ENCODE data around the gene HLTF. TPM values are rescaled to one million over a fixed set of nuclear protein-coding genes. Genes with fewer than 3 reads are reported as not detected.

The HLTF gene
- total RNA-seq, 1 donor from 2014 or later = 20.2 TPM

GRCh38 chr3:149087208-149087607 is 875 bp upstream of the HLTF start:
- no peak for DNase-seq (ENCODE audit: low spot score)

- no peak for DNase-seq (ENCODE audit: low spot score)
Observed at GRCh38 chr3:149085828-149086231, 503 bp downstream of the HLTF start.

- DNase-seq (ENCODE audit: low spot score) = no peak
Observed at GRCh38 chr3:149081772-149082171, 4.6 kb downstream of the HLTF start.

- DNase-seq (ENCODE audit: low spot score) = no peak
Observed at GRCh38 chr3:149080699-149081091, 5.6 kb downstream of the HLTF start.

DNA sequence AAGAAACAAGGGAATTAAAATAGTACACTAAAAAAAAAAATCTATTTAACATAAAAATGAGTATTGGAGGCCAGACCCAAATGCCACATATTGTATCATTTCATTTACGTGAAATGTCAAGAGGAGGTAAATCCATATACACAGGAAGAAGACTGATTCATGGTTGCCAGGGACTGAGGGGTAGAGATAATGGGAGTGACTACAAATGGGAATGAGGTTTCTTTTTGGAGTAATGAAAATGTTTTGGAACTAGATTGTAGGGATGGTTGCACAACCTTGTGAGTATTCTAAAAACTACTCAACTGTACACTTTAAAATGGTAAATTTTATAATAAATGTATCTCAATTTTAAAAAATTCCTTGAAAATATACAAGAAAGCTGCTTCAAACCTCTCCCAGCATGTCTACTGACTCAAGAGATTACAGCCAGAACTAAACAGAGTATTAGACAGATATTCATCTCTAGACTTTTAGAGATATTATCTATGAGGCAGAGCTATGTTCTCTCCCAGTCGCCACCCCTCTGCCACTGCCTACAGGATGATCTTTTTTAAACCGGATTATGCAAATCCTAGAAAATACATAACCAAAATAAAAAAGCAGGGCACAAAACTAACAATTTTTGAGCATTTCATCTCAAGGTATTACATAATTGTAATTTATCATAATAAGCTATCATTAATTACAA is 6.2 kb downstream of the HLTF start:
- DNase-seq (ENCODE audit: low spot score) = no peak

DNA sequence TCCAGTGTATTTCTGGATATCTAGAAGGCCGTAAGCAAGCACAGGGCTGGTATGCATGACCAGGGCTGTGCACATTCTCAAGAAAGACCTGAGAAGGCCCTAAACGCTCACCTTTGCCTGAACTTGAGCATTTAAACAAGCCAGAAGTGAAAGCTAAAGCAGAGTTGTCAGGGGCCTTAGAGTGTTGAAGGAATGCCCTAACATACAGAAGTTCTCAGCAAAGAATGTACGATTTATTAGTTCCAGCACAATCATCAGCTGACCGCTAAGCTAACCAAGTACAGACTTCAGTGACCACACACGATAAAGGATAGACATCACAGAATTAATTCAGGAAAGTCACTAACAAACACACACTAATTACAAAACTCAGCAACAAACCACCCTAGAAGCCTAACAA is 8.7 kb downstream of the HLTF start:
- DNase-seq (ENCODE audit: low spot score) = no peak

DNA sequence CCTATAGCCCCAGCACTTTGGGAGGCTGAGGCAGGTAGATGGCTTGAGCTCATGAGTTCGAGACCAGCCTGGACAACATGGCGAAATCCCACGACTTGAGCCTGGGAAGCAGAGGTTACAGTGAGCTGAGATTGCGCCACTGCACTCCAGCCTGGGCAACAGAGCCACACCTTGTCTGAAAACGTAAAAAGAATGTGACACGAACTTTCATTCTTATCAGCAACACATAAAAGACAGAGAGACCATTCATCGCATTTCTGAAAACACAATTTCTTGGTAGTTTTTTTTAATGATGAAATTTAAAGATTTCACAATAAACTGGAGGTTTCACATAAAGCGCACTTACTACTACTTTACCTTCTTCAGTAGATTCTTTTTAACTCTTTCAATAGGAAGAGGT is 18.4 kb downstream of the HLTF start:
- no peak for DNase-seq (ENCODE audit: low spot score)

DNA sequence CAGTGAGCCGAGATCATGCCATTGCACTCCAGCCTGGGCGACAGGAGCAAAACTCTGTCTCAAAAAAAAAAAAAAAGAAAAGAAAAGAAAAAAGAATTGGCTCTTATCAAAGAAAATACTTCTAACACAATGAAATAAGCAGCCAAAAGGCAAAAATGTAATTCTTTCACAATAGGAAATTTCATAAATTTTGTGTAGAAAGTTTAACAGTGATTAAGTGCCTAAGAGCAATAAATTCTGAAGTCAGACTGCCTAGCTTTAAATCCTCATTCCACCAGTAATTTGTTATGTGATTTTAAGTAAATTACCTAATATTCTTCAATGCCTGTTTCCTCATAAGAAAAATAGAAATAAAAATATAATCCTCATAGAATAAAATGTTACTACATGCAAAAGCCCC is 24.6 kb downstream of the HLTF start:
- no peak for DNase-seq (ENCODE audit: low spot score)

GRCh38 chr3:149058602-149059001 is 27.7 kb downstream of the HLTF start:
- no peak for DNase-seq (ENCODE audit: low spot score)

GRCh38 chr3:149058198-149058597 is 28.1 kb downstream of the HLTF start:
- DNase-seq (ENCODE audit: low spot score) = no peak

GRCh38 chr3:149055575-149055974 is 30.8 kb downstream of the HLTF start:
- DNase-seq (ENCODE audit: low spot score) = no peak

GRCh38 chr3:149044339-149045083 is 41.8 kb downstream of the HLTF start:
- DNase-seq (ENCODE audit: low spot score) = no peak

GRCh38 chr3:149042789-149043386 is 43.4 kb downstream of the HLTF start:
- no peak for DNase-seq (ENCODE audit: low spot score)

DNA sequence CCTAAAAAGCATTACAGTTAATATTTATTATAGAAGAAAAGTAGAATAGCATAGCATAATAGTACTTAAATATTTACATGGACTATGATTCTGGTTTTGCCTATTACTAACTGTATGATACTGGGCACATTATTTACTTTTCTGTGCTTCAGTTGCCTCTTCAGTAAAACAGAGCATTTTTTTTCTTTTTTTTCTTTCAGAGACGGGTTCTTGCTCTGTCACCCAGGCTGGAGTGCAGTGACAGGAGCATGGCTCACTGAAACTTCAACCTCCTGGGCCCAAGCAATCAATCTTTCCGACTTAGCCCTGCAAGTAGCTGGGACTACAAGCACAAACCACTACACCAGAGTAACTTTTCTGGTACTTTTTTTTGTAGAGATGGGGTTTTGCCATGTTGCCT is 48.0 kb downstream of the HLTF start:
- no peak for DNase-seq (ENCODE audit: low spot score)

DNA sequence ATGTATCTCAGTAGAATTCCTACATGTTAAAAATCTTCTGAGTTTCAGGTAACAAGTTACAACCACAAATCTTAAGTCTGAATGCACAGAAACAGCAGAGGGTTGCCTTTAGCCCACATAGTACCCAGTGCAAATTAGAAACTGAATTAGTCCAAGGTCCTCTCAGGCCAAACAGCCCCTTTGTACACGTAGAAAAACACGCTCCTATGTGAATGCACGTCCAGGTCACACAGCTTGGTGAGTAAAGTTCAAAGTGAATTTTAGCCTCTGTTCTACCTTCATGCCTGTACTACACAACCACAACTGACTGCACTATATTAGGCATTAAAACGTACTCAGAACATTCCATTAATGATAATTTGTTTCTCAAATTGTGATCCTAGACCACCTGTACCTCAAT is 48.6 kb downstream of the HLTF start:
- no peak for DNase-seq (ENCODE audit: low spot score)

DNA sequence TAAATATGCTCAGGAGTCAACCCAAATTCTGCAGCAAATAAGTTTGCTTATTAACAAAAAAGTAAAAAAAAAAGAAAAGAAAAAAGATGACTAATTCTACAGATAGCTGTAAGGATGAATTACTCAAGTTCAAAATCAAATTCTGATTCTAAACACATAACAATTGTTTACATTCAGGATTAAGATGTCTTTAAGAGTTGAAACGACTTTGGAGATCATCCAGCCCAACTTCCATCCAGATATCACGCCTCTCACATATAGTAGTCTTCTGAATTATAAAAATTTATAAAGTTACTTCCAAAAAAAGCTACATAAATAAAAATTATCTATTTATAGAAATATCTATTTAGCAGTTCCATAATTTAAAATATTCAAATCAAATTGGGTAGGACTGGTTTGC is 55.2 kb downstream of the HLTF start:
- DNase-seq (ENCODE audit: low spot score) = no peak

DNA sequence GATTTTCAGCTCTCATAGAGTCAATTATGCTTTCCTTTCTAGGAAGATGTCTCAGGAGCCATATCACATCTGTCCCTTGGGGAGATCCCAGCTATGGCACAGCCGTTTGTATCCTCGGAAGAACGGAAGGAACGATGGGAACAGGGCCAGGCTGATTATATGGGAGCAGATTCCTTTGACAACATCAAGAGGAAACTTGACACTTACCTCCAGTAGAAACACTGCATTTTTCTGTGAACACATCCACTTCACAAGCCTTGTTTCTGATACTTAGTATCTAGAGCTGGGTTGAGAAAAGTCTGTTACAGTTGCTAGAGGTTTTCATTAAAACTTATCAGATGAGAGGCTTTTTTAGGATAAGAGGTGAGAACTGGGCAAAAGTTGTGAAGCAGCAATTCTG is 59.6 kb downstream of the HLTF start:
- no peak for DNase-seq (ENCODE audit: low spot score)

DNA sequence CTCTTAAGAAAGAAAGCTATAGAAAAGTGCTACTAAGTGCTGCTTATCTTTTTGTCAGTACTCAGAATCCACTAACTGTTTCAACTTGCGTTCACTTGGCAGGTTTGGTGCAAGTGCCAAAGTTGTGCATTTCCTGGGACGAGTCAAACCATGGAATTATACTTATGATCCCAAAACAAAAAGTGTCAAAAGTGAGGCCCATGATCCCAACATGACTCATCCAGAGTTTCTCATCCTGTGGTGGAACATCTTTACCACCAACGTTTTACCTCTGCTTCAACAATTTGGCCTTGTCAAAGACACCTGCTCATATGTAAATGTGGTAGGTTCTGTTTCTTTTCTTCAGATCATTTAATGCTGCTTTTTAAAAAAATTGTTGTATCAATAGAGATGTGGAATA is 62.4 kb downstream of the HLTF start:
- DNase-seq (ENCODE audit: low spot score) = no peak

- DNase-seq (ENCODE audit: low spot score) = no peak
Observed at GRCh38 chr3:149021830-149022229, 64.5 kb downstream of the HLTF start.

DNA sequence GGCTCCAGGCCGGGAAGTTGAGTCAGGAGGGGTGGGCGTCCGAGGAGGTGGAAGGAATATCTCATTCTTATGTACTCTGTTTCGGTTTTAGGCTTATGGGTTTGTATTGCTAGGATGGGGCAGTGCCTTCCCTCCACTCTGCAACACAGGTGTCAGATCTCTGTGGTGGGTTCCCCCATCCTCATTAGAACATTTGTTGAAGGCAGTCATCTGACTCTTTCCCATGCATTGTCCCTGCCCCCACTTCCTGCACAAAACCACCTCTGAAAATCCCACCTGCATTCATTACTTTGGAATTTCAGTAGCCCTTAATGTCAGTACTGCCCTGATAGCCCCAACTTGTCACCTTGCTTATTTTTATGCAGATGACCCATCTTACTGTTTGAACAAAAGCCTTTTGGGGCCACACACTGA is 65.5 kb downstream of the HLTF start:
- DNase-seq (ENCODE audit: low spot score) = no peak

- no peak for DNase-seq (ENCODE audit: low spot score)
Observed at GRCh38 chr3:149020196-149020838, 66.0 kb downstream of the HLTF start.

GRCh38 chr3:149019580-149019979 is 66.8 kb downstream of the HLTF start:
- no peak for DNase-seq (ENCODE audit: low spot score)

Measured in mesenteric fat pad (tissue), 1 donor.